Erythroblast (primary cell): Measurements from ENCODE around the gene PDE6D.
A peak's percentile ranks its signal among the peaks of the same experiment; 100 is the strongest.

Experiments
- DNase-seq, 2 experiments: peaks; one replicate each; lab custom pipeline; 2025; lab: John Stamatoyannopoulos, UW
- GATA1 ChIP-seq: IDR thresholded peaks from 2 replicates; pipeline ENCODE4 v1.6.1; 2011; ENCODE audit warnings: low read depth, mild to moderate bottlenecking, control low read depth, low read length, moderate library complexity
- POLR2A ChIP-seq: IDR thresholded peaks from 2 replicates; pipeline ENCODE4 v1.6.1; 2011; ENCODE audit warnings: mild to moderate bottlenecking, low read length

PDE6D gene

DNA sequence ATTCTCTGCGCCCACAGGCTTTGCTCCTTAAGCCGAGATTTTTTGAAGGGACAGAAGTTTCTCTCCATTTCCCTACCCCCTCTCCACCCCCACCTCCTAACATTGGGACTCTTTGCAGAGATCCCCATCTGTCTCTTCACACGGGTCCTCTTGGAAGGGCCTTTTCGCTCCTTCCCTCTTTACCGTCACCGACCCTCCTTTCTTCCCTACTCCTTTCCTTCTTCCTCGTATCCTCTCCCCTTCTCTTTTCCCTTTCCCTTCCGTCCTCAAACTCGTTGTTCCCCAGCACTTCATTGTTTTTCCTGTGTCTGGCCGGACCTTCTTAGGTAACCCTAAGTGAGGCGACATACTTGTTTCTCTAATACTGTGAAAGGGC is 5.8 kb upstream of the PDE6D start:
- no peak for DNase-seq
- TF ChIP-seq POLR2A (no peak), GATA1 (no peak)

DNA sequence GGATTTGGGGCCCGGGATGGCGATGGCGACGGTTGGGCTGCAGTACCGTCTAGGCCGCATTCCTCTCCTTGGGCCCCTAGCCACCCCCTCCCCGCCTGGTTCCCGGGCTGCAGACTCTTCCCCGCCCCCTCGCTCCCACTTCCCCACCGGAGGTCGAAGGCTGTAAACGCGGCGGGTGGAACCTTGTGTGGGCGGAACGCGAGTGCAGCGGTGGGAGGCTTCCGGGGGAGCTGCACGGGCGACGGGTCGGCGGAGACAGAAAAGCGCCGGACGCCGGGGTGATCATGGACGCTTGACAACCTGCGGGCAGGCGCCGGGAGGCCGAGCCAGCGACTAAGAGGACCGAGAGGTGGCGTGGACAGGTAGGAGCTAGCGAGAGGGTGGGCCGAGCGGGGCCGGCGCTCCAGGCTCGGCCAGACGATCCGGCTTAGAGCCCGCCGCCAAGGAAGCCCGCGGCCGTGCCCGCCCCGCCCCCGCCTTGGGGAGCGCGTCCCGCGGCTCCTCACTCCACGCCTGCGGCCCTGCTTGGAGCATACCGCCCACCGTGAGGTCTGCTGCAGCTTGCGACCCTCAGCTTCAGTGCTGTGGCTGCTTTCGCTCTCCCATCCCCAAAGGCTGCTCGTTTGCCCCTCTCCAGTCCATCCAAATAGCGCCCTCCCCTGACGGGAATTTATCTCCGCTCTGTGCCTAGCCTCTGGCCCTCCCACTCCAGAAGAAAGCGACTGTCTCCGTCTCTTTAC is 5.3 kb upstream of the PDE6D start, which contains the start of gene COPS7B:
TSS of gene COPS7B (plus strand) at position 269 of the 740 bp plus-strand sequence. CDS start 2,126 bp downstream, outside the sequence.
- DNase-seq: peak; percentile 88 to 91
- TF ChIP-seq GATA1 (no peak), POLR2A (peak; percentile 48)

DNA sequence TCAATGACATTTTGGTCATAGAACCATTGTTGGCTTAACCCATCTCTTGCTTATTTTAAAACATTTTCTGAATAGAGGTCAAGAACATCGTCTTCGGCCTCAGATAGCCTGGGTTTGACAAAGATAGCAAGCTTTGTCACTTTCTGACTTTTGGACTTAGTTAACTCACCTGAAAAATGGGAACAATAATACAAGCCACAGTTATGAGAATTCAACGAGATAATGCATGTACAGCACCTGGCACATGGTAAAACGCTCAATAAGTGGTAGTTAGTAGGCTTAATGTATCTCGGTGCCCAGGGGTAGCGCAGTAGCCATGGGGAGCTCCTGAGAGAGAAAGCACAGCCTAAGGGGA is 4.7 kb upstream of the PDE6D start:
- no peak for DNase-seq
- TF ChIP-seq POLR2A (no peak), GATA1 (no peak)

DNA sequence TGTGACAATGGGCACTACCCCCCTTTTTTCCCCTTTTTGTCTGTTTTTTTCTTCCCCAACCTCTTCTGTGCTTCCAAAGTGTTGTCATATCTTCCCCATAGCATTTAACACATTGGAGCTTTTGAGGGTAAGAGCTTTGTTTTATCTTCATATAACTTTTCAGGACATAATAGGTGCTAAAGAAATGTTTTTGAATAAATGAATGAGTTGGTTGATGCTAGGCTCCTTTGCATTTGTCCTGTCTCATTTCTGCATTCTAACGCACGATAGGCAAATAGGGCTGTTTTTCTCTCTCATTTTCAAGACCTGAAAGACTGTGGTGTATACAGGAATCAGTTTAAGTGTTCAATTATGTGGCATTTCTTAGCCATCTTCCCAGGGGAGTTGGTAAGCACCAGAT is 4.3 kb upstream of the PDE6D start:
- DNase-seq: no peak
- TF ChIP-seq POLR2A (no peak), GATA1 (no peak)

DNA sequence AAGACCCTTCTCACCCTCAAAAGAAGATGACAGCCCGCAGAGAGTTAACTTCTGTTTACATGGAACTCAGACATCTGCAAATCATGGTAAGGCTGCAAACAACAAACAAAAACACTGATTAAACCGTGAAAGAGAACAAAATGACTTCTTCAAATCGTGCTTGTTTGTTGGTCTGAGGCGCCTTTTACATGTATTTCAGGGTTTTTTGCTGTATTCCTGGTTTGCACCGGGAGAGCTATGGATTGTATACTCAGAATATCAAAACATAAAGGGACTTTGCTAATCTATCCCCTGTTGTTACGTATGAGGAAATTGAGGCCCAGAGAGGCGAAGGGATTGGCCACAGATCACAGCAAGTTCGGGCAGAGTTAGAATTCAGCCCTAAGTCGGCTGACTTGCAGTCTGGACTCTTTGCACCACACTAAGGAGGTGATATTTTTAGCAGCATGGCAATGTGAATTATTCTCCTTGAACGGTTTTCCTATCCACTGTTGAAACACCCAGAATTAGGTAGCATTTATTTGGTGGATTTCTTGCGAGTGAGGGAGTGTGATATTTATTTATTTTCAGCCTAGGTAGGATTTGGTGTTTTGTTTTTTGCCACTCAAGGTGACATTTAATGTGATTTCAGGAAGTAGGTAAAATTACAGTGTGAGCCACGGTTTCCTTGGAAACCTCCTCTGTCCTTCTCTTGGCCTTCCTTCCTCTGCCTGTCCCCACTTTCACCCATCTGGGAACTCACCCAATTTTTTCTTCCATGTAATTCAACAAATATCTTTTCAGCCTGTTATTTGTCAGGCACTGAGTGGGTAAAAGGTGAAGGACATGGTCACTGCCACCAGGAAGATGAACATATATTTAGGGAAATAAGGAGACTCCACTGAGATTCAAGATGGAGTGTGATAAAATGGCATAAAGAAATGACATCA is 980 bp upstream of the PDE6D start:
- TF ChIP-seq GATA1 (no peak), POLR2A (no peak)
- DNase-seq: peak; percentile 62 to 68

DNA sequence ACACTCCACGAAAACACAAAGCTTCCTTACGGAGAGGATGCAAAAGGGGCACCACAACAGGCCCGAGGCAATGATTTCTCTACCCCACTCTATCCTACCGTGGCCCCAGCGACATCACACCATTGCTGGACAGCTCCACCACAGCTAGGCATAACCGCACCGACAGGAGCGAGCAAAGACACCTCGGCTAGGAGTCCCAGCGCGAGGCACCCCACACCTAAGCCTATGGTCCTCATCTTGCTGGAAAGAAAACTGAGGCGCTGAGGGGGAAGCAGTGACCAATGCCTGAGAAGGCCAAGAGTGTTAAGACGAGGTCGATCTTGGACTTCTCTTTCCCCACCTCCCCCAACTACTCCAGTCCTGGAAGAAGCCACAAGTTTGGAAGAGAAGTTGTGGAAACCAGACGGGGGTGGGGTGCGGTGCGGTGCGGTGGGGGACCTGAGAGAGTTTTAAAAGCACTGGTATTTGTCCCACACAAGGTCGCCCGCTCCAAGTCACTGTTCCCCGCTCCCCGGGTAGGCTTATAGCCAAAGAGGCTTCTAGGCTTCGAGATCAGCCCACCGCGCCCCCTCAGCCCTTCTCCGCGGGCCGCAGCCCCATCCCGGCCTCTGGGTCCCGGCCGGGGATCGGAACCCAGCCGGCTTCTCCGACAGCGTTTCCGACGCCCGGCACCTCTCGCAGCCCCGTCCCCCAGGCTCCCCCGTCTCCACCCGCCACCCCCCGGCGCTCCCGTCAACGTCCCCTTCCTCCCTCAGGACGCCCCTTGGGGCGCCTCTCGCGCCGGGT is 766 bp downstream of the PDE6D start:
- DNase-seq: peak; percentile 49 to 50

DNA sequence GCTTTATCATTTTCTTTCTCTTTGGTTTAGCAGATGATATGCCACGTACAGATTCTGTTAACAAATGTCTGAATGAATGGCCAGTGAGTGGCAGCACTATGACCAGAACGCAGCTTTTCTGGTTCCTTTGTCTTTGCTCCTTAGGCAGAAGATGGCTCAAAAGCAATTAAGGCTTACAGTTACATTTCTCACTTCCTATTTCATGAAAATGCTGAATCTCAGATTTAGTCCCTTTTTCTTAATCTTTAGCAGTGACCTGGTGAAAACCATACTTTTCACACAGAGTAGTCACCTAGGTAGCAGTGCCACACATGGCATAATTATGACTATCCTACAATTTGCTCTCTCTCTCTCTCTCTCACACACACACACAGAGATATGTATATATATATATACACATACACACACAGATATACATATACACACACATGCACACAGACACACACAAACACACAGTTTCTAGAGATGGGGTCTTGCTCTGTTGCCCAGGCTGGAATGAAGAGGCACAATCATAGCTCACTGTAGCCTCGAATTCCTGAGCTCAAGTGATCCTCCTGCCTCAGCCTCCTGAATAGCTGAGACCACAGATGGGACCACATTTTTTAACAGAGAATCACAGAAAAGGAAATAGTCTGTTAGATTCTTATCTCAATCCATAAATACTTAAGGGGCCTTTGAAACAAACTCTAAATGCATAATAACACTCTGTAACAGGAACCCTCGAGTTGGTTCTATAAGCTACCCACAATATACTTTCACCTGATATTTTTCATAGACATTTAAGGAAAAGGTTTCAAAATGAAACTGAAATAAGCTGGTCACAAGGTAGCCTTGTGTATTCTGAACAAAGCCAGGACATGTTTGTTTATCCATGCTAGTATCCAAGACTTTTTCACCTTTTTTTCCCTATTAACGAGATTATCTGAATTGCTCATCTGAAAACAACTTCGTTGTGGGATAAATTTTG is 11.6 kb downstream of the PDE6D start:
- DNase-seq: no peak
- TF ChIP-seq GATA1 (no peak), POLR2A (no peak)

More for the DNA sequence above, 766 bp downstream of the PDE6D start:
- TF ChIP-seq GATA1 (no peak), POLR2A (no peak)

DNA sequence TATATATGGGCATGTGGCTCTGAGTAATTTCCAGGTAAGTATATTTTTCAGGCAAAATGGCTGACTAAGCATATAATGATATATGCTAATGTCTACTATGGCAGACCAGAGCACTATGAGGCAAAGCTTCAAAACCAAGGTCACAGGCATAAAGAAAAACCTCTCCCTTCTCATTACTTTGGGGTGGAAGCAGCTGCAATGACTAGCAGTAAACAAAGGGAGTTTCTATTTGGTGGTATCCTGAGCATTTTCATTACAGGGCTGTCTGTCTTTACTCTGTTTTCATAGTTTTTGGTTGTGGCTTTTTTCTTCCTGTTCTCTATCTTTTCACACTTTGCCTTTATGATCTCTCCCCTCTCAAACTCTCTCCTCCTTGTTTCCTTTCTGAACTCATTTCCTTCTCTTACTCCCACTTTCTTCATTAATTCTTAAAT is 15.6 kb downstream of the PDE6D start:
- DNase-seq: no peak
- TF ChIP-seq POLR2A (no peak), GATA1 (no peak)

DNA sequence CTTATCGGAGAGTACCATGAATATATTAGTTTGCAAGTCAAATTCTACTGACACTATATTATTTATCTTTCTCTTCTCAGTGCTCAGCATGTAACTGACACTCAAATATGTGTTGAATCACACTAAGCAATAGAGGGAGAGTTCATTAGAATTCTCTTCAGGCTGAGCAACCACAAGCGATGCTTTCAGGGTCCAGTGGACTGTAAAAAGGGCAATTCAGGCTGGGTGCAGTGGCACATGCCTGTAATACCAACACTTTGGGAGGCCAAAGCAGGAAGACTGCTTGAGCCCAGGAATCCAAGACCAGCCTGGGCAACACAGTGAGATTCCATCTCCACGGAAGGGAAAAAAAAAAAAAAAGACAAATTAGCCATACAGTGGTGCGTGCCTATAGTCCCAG is 16.3 kb downstream of the PDE6D start:
- no peak for DNase-seq
- TF ChIP-seq GATA1 (no peak), POLR2A (no peak)

DNA sequence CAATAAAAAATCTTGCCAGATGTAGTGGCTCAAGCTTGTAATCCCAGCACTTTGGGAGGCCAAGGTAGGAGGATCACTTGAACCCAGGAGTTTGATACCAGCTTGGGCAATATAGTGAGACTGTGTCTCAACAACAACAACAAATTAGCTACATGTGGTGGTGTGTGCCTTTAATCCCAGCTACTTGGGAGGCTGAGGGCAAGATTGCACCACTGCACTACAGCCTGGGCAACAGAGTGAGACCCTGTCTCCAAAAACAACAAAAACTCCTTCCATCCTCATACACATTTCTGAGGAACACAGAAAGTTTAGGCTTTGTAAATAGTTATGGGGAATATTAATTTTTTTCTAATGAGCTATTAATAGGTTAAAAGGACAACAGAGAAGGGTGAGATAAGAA is 17.0 kb downstream of the PDE6D start:
- TF ChIP-seq GATA1: no peak
- no peak for TF ChIP-seq POLR2A
- no peak for DNase-seq

DNA sequence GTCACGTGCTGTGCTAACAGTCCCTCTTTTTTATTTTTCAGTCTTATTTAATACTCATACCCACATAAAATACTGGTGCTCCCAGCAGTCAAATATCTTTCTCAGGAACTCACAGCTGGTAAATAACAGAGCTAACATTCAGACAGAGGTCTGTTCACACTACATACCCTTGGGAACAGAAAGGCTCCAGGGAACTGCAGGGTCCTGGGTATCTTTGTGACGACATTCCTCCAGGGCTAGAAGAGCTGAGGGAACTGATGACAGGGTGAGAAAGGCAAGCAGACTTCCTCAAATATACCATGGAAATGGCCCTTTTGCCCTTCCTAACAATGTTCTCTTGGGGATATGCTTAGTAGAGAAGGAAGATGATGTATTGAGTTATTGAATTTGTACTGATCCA is 19.3 kb downstream of the PDE6D start:
- no peak for DNase-seq
- TF ChIP-seq GATA1: no peak
- TF ChIP-seq POLR2A: no peak

DNA sequence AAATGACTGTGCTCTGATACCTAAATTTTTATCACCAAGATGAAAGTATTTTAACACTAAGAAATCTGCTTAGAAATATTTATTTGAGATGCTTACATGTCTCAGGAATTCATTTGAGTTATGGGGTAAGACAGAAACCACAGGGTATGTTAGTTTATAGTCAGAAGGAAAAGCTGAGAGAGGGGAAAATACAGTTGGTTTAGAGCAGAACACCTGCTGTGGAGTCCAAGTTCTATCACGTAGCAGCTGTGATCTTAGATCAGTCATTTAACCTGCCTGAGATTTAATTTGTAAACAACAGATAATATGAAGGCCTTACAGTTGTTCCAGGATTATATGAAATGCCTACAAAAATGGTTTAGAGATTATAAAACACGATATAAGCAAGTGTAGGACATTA is 29.0 kb downstream of the PDE6D start:
- no peak for DNase-seq
- TF ChIP-seq POLR2A (no peak), GATA1 (no peak)
